Measurements from ENCODE around the gene DDX1. TPM values are rescaled to one million over a fixed set of nuclear protein-coding genes. Genes with fewer than 3 reads are reported as not detected.

Gene DDX1
- total RNA-seq, 2 experiments from 2014 or later: 42.7 to 91.8 TPM

- no peaks in the 10 kb centered on the region for H3K36me3 ChIP-seq (ENCODE audit: insufficient read depth, low read length)
- no peak overlapping the region for H3K4me2 ChIP-seq (ENCODE audit: low read length)
- no peaks in the 10 kb centered on the region for H3K9me3 ChIP-seq (ENCODE audit: low read length)
- no peak overlapping the region for H3K27ac ChIP-seq (ENCODE audit: low read depth, low read length, poor library complexity, severe bottlenecking)
- ChIA-PET CTCF (ENCODE audit: unreplicated experiment) (interaction anchor here (0.5 kb wide), 1 partner anchor 179 kb away, joined by 3 read pairs; no protein-coding TSS in a partner anchor), POLR2A (no interaction called here)
- BruUV-seq (replicated peaks): no TSS peak
- TF ChIP-seq CTCF (conservative IDR thresholded peaks at IDR 0.05; ENCODE audit: low read length) (no peak), EZH2phosphoT487 (IDR thresholded peaks at IDR 0.05; ENCODE audit: borderline replicate concordance, low read depth, low read length) (no peak)
- H2AFZ ChIP-seq (ENCODE audit: low read length): no peak overlapping the region
- H4K20me1 ChIP-seq (ENCODE audit: insufficient read depth, low read length): no peaks in the 10 kb centered on the region
- no peaks in the 10 kb centered on the region for H3K9me2 ChIP-seq (ENCODE audit: insufficient read depth, low read length)
- DNase-seq (ENCODE audit: low spot score): no peak
- intact Hi-C loops (cut with micrococcal nuclease; ENCODE audit: unreplicated experiment): no loop called here
- no peaks in the 10 kb centered on the region for H3K79me2 ChIP-seq (ENCODE audit: insufficient read depth, low read depth, low read length)
- no peak overlapping the region for H3K4me3 ChIP-seq (ENCODE audit: low read depth, low read length, poor library complexity, severe bottlenecking)
- no peaks in the 10 kb centered on the region for H3K4me1 ChIP-seq (ENCODE audit: insufficient read depth, low read length, poor library complexity, severe bottlenecking)
Measured at GRCh38 chr2:15647622-15648590, 56.2 kb downstream of the DDX1 start.

- Histone ChIP-seq H3K79me2 (ENCODE audit: insufficient read depth, low read depth, low read length) (no peaks in the 10 kb centered on the region), H3K4me1 (ENCODE audit: insufficient read depth, low read length, poor library complexity, severe bottlenecking) (no peaks in the 10 kb centered on the region), H3K9me2 (ENCODE audit: insufficient read depth, low read length) (no peaks in the 10 kb centered on the region), H2AFZ (ENCODE audit: low read length) (no peak overlapping the region), H3K4me3 (ENCODE audit: low read depth, low read length, poor library complexity, severe bottlenecking) (no peak overlapping the region), H3K36me3 (ENCODE audit: insufficient read depth, low read length) (no peaks in the 10 kb centered on the region), H3K9me3 (ENCODE audit: low read length) (no peaks in the 10 kb centered on the region), H3K27ac (ENCODE audit: low read depth, low read length, poor library complexity, severe bottlenecking) (no peak overlapping the region), H4K20me1 (ENCODE audit: insufficient read depth, low read length) (no peaks in the 10 kb centered on the region), H3K4me2 (ENCODE audit: low read length) (no peak overlapping the region)
- BruUV-seq (replicated peaks): no TSS peak
- ChIA-PET CTCF (ENCODE audit: unreplicated experiment) (no interaction called here), POLR2A (no interaction called here)
- TF ChIP-seq EZH2phosphoT487 (IDR thresholded peaks at IDR 0.05; ENCODE audit: borderline replicate concordance, low read depth, low read length): no peak
- TF ChIP-seq CTCF (conservative IDR thresholded peaks at IDR 0.05; ENCODE audit: low read length): no peak
- intact Hi-C loops (cut with micrococcal nuclease; ENCODE audit: unreplicated experiment): no loop called here
- no peak for DNase-seq (ENCODE audit: low spot score)
Measured at GRCh38 chr2:15648593-15649525, 57.2 kb downstream of the DDX1 start.
